Keratinocyte (primary cell): Measurements from ENCODE around the gene OR7G2. TPM values are rescaled to one million over a fixed set of nuclear protein-coding genes. Genes with fewer than 3 reads are reported as not detected.

ENCODE experiments used
- DNase-seq: peaks from one replicate; pipeline ENCODE4 v3.0.0-alpha.2; 2011; ENCODE audit warnings: low read depth, missing footprints, low spot score
- FAIRE-seq: peaks from 2 replicates; lab custom pipeline; 2011; peaks lifted over from hg19 to GRCh38; lab: Jason Lieb, UNC
- H2AFZ ChIP-seq: 2 replicates; pipeline ENCODE4 v1.6.0; 2012; ENCODE audit warnings: low read length, control low read depth, inconsistent platforms; ENCODE audit not compliant: control insufficient read depth
- H3K27ac ChIP-seq: 2 replicates; pipeline ENCODE4 v1.5.1; 2011; ENCODE audit warnings: low read length; ENCODE audit not compliant: control insufficient read depth, insufficient read depth
- H3K27me3 ChIP-seq: 3 replicates; pipeline ENCODE4 v1.6.0; 2011; ENCODE audit warnings: low read length; ENCODE audit not compliant: control insufficient read depth, insufficient read depth; ENCODE audit errors: extremely low read depth
- H3K36me3 ChIP-seq, 2 experiments: 2 replicates in 1 of 2; 3 replicates in 1 of 2; pipeline ENCODE4 v1.5.1; 2011; ENCODE audit warnings: low read length in 2 of 2, mild to moderate bottlenecking in 1 of 2; ENCODE audit not compliant: control insufficient read depth in 2 of 2, insufficient read depth in 2 of 2; ENCODE audit errors: extremely low read depth in 1 of 2
- H3K4me1 ChIP-seq: 3 replicates; pipeline ENCODE4 v1.5.1; 2011; ENCODE audit warnings: low read length; ENCODE audit not compliant: control insufficient read depth, insufficient read depth; ENCODE audit errors: extremely low read depth
- H3K4me2 ChIP-seq: 3 replicates; pipeline ENCODE4 v1.6.0; 2011; ENCODE audit warnings: low read depth, low read length; ENCODE audit not compliant: control insufficient read depth, insufficient read depth; ENCODE audit errors: extremely low read depth
- H3K4me3 ChIP-seq, 3 experiments: fragments of 200-600 bp in 1 of 3; sonication (generic) in 1 of 3; 2 replicates in 2 of 3; 3 replicates in 1 of 3; pipeline ENCODE4 v1.5.1; 2011 to 2016; ENCODE audit warnings: low read length in 3 of 3, mild to moderate bottlenecking in 3 of 3, control low read depth in 2 of 3, inconsistent platforms in 1 of 3, low read depth in 1 of 3, mixed read lengths in 1 of 3, mixed run types in 1 of 3, moderate library complexity in 1 of 3; ENCODE audit not compliant: control insufficient read depth in 2 of 3, insufficient read depth in 2 of 3; ENCODE audit errors: extremely low read depth in 1 of 3
- H3K79me2 ChIP-seq: 2 replicates; pipeline ENCODE4 v1.6.0; 2012; ENCODE audit warnings: low read length; ENCODE audit not compliant: control insufficient read depth, insufficient read depth
- H3K9ac ChIP-seq: 3 replicates; pipeline ENCODE4 v1.6.0; 2011; ENCODE audit warnings: low read length; ENCODE audit not compliant: control insufficient read depth, insufficient read depth; ENCODE audit errors: extremely low read depth
- H3K9me1 ChIP-seq: 3 replicates; pipeline ENCODE4 v1.6.0; 2011; ENCODE audit warnings: low read length; ENCODE audit not compliant: control insufficient read depth, insufficient read depth; ENCODE audit errors: extremely low read depth
- H3K9me3 ChIP-seq: 2 replicates; pipeline ENCODE4 v1.5.1; 2012; ENCODE audit warnings: low read depth, low read length; ENCODE audit not compliant: control insufficient read depth
- H4K20me1 ChIP-seq: 3 replicates; pipeline ENCODE4 v1.6.0; 2011; ENCODE audit warnings: low read length; ENCODE audit not compliant: control insufficient read depth, insufficient read depth; ENCODE audit errors: extremely low read depth
- CTCF ChIP-seq, 3 experiments: IDR thresholded peaks in 1 of 3; conservative IDR thresholded peaks in 1 of 3; optimal IDR thresholded peaks in 1 of 3; 2 replicates in 2 of 3; 3 replicates in 1 of 3; pipeline versions ENCODE3 to v1.5.1; 2011; ENCODE audit warnings: low read length in 3 of 3, mild to moderate bottlenecking in 3 of 3, moderate library complexity in 2 of 3, control low read depth in 1 of 3, inconsistent platforms in 1 of 3; ENCODE audit not compliant: insufficient read depth in 2 of 3; ENCODE audit errors: extremely low read depth in 1 of 3
- EZH2 ChIP-seq: IDR thresholded peaks from one replicate; pipeline ENCODE4 v1.6.1; 2012; ENCODE audit warnings: inconsistent platforms, mild to moderate bottlenecking, low read length, moderate library complexity
- dilution Hi-C: fragments of 300-500 bp; cut with MboI; formaldehyde crosslinking; loops from one replicate; pipeline ENCODE4 v1.7.0; 2020; ENCODE audit warnings: low sequenced_read_pairs; ENCODE audit not compliant: extremely low pct_ligation_motif_present
- polyA plus RNA-seq, 5 experiments: library from polyadenylated mRNA; depleted of rRNA in 3 of 5; stranded (reverse) in 3 of 5; stranded (forward) in 1 of 5; unstranded in 1 of 5; fragments of >200 nt; gene quantifications; 1 replicate in 1 of 5; 2 replicates in 3 of 5; 3 replicates in 1 of 5; pipeline versions ENCODE4 v1.2.1 to v1.2.3, GENCODE V29; 2011 to 2012; ENCODE audit warnings: missing spikeins in 2 of 5, low read depth in 1 of 5, low replicate concordance in 1 of 5
- small RNA-seq, 3 experiments: library from RNA; depleted of rRNA; stranded (forward); fragments of <200 nt; gene quantifications; one replicate each; pipeline ENCODE3, GENCODE V24; 2012; ENCODE audit warnings: low read depth in 3 of 3, low replicate concordance in 1 of 3; ENCODE audit not compliant: insufficient read length in 3 of 3

OR7G2 gene
- polyA plus RNA-seq, 1 donor (not counting 4 experiments of a cell fraction or from before 2014, with no cell fraction given), result not detected

DNA sequence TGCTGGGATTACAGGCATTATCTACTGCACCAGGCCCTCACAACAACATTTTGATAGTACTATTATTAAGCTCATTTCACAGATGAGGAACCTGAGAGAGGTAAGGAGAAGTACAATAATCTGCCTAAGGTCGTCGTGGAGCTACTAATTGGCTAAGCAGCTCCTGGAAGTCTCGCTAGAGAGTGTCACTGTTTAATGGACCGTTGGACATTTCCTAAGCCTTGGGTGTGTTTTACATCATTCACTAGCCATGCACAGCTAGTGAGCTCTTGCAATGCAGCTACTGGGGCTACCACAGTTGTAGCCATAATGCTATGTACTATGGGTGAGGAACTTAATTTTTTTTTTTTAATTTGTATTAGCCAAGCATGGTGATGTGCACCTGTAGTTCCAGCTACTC is 54.4 kb downstream of the OR7G2 start:
- dilution Hi-C loops, result no loop called here

More for the DNA sequence above, 54.4 kb downstream of the OR7G2 start:
- Histone ChIP-seq H3K9me1 (no peaks in the 10 kb centered on the region), H2AFZ (no peak overlapping the region), H3K4me2 (no peak overlapping the region), H3K4me1 (peaks cover 15% of the 10 kb centered on the region), H3K27ac (no peak overlapping the region), H3K9ac (no peak overlapping the region), H3K27me3 (no peaks in the 10 kb centered on the region), H3K79me2 (no peaks in the 10 kb centered on the region), H3K36me3 (no peaks in the 10 kb centered on the region), H3K9me3 (no peaks in the 10 kb centered on the region), H3K4me3 (no peak overlapping the region), H4K20me1 (no peaks in the 10 kb centered on the region)
- no peak for FAIRE-seq
- no peak for TF ChIP-seq CTCF (optimal IDR thresholded peaks at IDR 0.05 in 1 of 3, IDR thresholded peaks at IDR 0.05 in 1 of 3, conservative IDR thresholded peaks at IDR 0.05 in 1 of 3; ENCODE audit: extremely low read depth in 1 of 3, insufficient read depth in 2 of 3, low read length in 3 of 3)
- no peak for TF ChIP-seq EZH2
- no peak for DNase-seq

Small RNAs within 50 kb of the gene (small RNA-seq; reads per million reads assigned to genes)
- 0 reads per million in 3 experiments for gene OR1M4P

Other genes starting within 250 kb of the OR7G2 start
- 0.02 to 0.04 TPM (median 0.03 TPM) in 3 replicates for gene MUC16, start 97.1 kb downstream of the OR7G2 start, polyA plus RNA-seq
- gene OR1M1, start 20.4 kb downstream of the OR7G2 start, polyA plus RNA-seq, result not detected in 3 replicates
- not detected in 3 replicates for gene OR7G1, start 8.3 kb upstream of the OR7G2 start, polyA plus RNA-seq
- not detected in 3 replicates for gene OR7G3, start 19.5 kb upstream of the OR7G2 start, polyA plus RNA-seq
- 15.7 to 25.9 TPM (median 21.9 TPM) in 3 replicates for gene ZNF317, start 32.9 kb upstream of the OR7G2 start, polyA plus RNA-seq
- gene OR7D2, start 71.5 kb upstream of the OR7G2 start, polyA plus RNA-seq, result 0.03 TPM in 1 of 3 replicates, not detected in the others
- gene OR7D4, start 112.1 kb upstream of the OR7G2 start, polyA plus RNA-seq, result not detected in 3 replicates
- not detected in 3 replicates for gene OR7E24, start 143.5 kb upstream of the OR7G2 start, polyA plus RNA-seq
- 3.7 to 4.0 TPM (median 4.0 TPM) in 3 replicates for gene ZNF699, start 202.4 kb upstream of the OR7G2 start, polyA plus RNA-seq
- 6.4 to 13.1 TPM (median 12.8 TPM) in 3 replicates for gene ZNF559, start 216.7 kb upstream of the OR7G2 start, polyA plus RNA-seq